GM19025 (cell line): ENCODE results near the gene REXO1.
A peak's percentile ranks its signal among the peaks of the same experiment; 100 is the strongest.
"Not testable (repeated sequence)": the region's sequence is repeated elsewhere in the genome, so short reads cannot be mapped to it uniquely, and the experiment has no call there.

Experiments used
- ATAC-seq: cut with Tn5 transposase; IDR thresholded peaks from one replicate; pipeline ENCODE4 v1.9.1; 2021; ENCODE audit warnings: mild to moderate bottlenecking, low read depth, moderate library complexity; ENCODE audit not compliant: unreplicated experiment

REXO1 gene

GRCh38 chr19:1848399-1849131, at the start of gene REXO1:
TSS of gene REXO1 (minus strand) at chr19:1848483. CDS start at chr19:1848358, 125 bp downstream.
- peak; percentile 68 for ATAC-seq

DNA sequence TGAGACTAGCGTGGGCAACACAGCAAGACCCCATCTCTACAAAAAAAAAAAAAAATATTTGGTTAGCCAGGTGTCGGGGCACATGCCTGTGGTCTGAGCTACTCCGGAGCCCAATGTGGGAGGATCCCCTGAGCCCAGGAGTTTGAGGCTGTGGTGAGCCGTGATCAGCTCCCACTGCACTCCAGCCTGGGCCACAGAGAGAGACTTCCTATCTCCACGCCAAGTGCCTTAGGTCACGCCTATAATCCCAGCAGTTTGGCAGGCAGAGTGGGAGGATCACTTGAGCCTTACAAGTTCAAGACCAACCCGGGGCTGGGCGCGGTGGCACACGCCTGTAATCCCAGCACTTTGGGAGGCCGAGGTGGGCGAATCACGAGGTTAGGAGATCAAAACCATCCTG, 48.2 kb upstream of the REXO1 start:
- ATAC-seq = no peak

DNA sequence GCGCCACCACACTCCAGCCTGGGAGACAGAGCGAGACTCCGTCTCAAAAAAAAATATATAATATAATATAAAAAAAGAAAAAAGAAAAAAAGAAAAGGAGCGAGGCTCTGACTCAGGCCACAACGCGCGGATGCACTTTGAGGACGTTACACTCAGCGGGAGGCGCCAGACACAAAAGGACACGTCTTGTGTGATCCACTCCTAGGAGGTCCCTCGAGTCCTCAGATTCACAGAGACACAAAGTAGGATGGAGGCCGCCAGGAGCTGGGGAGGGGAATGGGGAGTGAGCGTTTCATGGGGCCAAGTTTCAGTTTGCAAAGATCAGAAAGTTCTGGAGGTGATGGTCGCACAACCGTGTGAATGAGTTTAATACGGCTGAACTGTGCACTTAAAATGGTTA, 45.5 kb upstream of the REXO1 start:
- no peak for ATAC-seq

DNA sequence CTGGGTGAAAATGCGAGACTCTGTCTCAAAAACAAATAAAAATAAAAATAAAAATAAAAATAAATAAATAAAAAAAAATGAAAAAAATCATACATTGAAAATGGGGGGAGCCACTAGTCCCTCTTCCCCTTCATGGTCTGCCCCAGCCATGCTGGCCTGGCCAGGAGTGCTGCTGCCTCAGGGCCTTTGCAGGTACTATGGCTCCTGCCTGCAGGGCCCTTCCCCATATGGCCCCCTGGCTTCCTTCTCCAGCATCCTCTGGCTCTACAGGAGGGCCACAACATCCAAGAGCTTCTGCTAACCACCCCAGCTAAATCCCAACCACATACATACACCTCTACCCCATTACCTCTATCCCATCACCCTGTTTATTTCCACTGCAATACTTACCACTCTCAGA, 41.6 kb upstream of the REXO1 start:
- ATAC-seq = no peak

GRCh38 chr19:1888385-1888784, 40.1 kb upstream of the REXO1 start:
- ATAC-seq = no peak

- ATAC-seq = not testable (repeated sequence)
Observed at GRCh38 chr19:1886360-1886759, 38.1 kb upstream of the REXO1 start.

- peak; percentile 80 for ATAC-seq
Observed at GRCh38 chr19:1885398-1886119, 37.3 kb upstream of the REXO1 start, which contains the start of gene ABHD17A. TSS of gene ABHD17A (minus strand) at chr19:1885496. CDS start at chr19:1881566, 3,930 bp downstream.

DNA sequence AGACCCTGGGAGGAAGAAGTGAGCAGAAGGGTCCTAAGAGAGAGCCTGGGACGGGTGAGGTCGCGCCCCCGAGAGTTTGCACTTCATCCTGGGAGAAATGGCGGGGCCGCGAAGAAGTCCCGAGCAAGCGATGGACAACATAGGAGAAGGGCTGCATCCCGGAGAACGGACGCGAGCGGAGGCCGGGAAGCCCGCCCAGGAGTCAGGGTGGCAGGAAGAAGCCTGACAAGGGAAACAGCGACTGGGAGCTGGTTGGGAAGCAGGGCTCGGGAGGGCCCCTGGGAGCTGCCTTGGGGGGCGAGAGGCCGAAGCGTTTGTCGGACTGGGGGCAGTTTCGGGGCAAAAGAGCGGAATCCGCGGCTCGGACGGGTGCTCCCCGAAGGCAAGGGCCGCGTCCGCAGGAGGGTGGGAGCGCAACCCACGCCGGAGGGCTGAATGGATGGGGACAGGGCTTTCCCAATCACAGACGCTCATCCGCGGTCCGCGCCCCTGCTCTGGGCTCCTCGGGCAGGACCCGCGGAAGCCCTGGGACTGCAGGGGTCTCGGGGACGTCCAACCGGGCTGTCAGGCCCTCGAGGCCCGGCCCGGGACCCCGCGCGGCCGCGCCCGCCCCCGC, 36.5 kb upstream of the REXO1 start:
- ATAC-seq = no peak

DNA sequence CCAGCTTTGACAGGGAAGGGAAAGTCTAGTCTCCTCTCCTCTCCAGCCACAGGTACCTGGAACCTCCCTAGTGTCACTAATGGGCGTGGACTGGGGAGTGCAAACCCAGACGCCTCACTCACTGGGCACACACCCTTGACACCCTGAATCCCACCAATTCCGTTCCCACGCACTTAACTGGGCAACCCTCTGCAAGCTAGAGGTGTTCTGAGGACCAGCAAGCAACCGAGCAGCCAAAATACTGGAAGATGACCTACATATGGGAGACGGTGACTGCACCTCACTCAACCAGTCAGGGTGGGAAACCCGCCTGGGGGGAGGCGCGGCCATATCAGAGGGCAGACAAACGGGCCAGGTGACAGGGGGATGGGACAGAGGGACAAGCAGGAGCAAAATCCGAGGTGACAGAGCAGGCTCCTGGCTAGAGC, 36.0 kb upstream of the REXO1 start:
- no peak for ATAC-seq

DNA sequence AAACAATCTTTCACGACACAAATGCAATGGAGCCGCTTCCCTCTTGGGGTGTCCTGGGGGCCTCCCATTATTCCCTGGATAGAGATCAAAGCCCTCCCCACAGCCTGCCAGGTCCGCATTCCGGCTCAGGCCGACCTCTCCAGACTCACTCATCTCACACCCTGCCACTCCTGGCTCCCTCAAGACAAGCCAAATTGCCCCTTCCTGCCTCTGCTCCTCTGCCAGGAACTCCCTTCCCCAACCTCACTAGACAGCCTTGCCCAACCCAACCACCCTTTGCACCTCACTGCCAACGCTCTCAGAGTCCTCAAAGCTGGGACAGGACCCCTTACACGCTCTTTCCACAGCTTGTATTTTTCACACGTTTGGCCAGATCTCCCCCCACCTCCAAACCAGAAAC, 35.5 kb upstream of the REXO1 start:
- ATAC-seq = no peak

DNA sequence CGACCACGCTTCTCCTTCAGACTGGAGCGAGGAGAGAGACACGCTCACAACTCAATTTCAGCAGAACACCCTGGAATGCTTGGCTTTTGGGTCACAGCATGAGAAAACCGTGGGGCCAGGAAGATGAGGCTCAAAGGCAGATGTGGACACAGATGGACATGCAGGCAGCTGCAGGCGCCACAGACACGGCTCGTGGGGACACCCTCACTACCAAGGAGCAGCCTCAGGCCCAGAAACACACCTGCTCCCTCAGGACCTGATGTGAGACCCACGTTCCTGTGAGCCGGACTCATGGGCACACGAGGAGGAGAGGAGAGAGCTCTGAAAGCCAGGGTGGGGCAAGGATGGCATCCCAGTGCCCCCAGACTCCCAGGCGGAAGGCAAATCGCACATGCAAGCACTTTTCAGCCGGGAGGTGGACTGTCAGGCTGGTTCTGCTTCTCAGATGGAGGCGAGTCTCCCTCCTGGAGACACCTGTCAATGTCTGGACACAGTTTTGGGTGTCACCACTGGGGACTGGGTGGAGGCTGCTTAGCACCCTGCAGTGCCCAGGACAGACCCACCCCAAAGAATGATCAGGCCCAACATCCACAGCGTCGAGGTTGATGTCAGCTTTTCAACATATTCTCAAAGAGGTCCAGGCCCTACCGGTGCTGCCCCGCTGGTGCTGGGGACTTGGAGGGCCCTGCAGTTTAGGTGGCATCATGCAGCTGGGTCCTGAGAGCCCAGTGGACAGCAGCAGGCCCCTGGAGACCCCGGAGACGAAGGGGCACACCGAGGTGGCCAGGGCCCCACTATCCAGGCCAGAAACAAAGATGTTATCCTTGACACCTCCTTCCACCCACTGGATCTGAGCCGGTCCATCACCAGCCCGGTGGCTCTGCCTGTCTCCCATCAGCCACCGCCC, 34.8 kb upstream of the REXO1 start:
- ATAC-seq = no peak

DNA sequence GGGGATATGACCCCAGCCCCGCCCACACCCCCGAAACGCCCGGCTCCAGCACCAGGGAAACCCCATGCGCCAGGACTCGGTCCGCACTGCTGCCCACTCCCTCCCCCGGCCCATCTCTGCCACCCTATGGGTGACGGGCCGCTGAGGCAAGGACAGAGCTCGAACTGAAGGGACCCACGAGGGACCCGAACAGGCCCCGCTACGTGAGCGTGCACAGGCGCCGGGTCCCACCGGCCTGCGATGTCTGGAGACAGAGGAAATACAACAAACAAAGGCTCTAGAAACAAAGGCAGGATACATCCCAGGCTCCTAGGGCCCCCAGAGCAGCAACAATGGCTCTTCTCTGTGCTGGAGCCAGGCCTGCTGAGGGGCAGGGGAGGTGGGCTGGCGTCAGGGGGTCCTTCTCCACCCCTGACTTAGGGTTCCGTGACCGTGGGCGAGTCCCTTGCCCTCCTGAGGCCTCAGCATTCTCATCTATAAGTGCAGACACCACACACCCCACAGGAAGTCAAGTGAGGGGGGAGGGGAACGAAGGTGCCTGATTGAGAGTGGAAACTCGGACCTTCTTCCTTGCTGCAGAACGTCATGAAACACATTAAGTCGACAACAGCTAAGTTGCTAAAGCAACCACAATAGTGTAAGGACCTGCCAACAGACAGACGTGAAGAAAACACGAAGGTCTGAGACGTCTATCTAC, 34.0 kb upstream of the REXO1 start:
- no peak for ATAC-seq

- not testable (repeated sequence) for ATAC-seq
Observed at GRCh38 chr19:1881393-1882088, 33.3 kb upstream of the REXO1 start.

DNA sequence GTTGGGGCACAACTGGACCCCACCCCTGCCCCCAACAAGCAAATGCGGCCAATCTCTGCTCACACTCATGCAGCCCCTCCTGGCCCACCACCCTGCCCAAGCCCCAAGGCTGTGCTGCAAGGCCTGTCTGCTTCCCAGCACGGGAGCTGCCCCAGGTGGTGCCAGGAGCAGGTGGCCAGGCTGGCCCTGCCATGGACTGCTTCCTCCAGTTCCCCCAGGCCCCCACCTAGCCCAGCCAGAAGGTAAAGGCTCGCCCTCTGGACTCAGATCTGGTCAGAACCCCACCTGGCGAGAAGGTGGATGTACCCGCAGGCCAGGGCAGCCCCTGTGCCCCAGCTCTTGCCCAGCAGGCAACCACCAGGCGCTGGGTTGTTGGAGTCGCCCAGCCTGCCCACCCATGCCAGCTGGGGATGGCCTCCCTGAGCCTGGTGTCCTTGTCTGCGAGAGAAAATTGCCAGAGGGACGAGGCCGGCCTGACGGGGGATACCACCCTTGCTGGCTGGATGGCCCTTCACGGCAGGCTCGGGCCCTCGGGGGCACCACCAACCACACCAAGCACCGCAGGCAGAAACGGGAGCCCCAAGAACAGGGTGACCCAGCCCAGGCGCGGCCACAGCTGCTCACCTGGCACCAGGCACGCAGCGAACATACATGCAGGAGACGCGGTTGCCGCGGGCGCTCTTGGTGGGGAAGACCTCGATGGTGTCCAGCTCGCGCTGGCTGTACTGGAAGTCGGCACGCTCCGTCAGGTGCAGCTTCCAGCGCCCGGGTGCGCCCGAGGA, 32.5 kb upstream of the REXO1 start:
- ATAC-seq = no peak

- ATAC-seq = not testable (repeated sequence)
Observed at GRCh38 chr19:1879982-1880381, 31.7 kb upstream of the REXO1 start.

DNA sequence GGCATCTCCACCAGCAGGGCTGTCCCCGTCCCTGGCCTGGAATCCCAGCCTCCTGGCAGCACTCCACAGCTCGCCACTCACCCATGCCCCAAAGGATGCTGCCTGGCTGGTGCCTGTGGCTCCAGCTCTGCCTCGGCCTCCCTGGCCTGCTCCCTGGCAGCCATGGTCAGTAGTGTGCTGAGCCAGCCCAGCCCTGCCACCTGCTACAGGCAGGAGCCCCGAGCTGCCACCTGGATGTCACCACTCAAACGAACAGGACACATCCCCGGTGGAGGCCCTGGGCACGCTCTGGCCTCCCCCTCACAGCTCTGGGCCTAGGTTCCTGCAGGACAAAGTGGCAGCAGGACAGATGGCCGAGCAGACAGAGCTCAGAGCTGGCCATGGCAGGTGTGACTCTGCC, 30.3 kb upstream of the REXO1 start:
- ATAC-seq = not testable (repeated sequence)

DNA sequence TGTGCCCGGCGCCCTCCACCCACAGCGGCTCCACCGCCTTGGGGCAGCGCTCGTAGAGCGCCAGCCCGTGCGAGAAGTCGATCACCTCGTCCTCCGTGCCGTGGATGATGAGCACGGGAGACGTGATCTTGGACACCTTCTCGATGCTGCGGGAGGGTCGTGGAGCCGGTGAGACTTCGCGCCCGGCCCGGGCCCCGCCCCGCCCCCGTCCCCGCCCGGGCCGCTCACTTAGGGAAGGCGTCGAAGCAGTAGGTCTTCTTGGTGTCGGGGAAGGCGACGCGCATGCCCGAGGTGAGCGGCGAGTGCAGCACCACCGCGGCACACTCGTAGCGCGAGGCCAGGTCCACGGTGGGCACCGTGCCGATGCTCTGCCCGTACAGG, 29.0 kb upstream of the REXO1 start:
- not testable (repeated sequence) for ATAC-seq

DNA sequence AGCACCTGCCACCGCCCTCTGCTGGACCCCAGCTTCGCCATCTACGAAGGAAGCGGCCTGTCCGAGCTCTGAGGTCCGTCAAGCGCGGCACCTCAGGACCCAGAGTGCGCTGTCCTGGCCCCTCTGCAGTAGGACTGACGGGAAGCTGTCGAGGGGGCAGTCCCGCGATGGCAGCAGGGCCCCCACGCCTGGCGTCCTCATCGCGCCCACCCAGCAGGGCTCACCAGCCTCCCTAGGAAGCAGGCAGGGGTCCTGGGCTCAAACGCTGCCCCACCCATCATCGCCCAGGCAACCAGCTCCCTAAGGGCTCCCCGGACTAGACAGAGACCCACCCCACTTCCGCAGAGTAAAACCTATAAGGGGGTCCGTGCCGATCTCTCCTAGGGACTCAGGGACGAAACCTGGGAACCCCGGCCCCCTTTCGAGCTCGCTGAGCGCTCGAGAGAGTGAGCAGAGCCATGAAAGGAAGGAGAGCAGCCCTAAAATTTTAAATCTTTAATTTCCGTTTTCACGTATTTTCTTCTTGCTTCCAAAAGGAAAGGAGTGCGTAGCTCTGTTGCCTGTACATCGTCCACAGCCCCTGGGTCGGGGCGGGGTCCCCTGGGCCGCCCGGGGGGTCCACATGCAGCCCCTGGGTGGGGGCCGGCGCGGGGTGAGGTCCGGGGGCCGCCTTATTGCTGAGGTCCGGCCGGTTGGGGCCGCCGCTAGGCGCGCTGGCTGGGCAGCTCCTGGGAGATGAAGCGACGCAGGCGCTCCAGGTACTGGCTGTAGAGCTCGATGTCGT, 28.4 kb upstream of the REXO1 start:
- peak; percentile 12 for ATAC-seq
